KMS-11 (cell line): ENCODE measurements around the gene MAP7D2.

ENCODE experiments used
- H2AFZ ChIP-seq: fragments of 200-600 bp; sonication (generic); 2 replicates; pipeline ENCODE4 v1.6.1; 2016; ENCODE audit warnings: antibody characterized with exemption, mixed run types, low read depth
- H3K27ac ChIP-seq: fragments of 200-600 bp; sonication (generic); 2 replicates; pipeline ENCODE4 v1.6.1; 2016; ENCODE audit warnings: mild to moderate bottlenecking, mixed run types
- H3K27me3 ChIP-seq: fragments of 200-600 bp; sonication (generic); 2 replicates; pipeline ENCODE4 v1.6.1; 2017; ENCODE audit warnings: mild to moderate bottlenecking, low read depth, mixed run types, moderate library complexity; ENCODE audit not compliant: insufficient read depth
- H3K36me3 ChIP-seq: fragments of 200-600 bp; sonication (generic); 2 replicates; pipeline ENCODE4 v1.6.1; 2017; ENCODE audit warnings: mild to moderate bottlenecking, mixed run types; ENCODE audit not compliant: insufficient read depth
- H3K4me1 ChIP-seq: fragments of 200-600 bp; sonication (generic); 2 replicates; pipeline ENCODE4 v1.6.1; 2016; ENCODE audit warnings: mild to moderate bottlenecking, low read depth, mixed run types; ENCODE audit not compliant: poor library complexity, severe bottlenecking
- H3K4me2 ChIP-seq: fragments of 200-600 bp; sonication (generic); 2 replicates; pipeline ENCODE4 v1.7.0; 2016; ENCODE audit warnings: mild to moderate bottlenecking, mixed run types
- H3K4me3 ChIP-seq: fragments of 200-600 bp; sonication (generic); IDR thresholded peaks from 2 replicates; pipeline ENCODE4 v1.6.1; 2017; ENCODE audit warnings: low read depth, low read length, mixed read lengths; ENCODE audit not compliant: insufficient read depth
- H3K79me2 ChIP-seq: fragments of 200-600 bp; sonication (generic); 2 replicates; pipeline ENCODE4 v1.6.1; 2016; ENCODE audit warnings: low read depth, mixed run types; ENCODE audit not compliant: insufficient read depth
- H3K9ac ChIP-seq: fragments of 200-600 bp; sonication (generic); 2 replicates; pipeline ENCODE4 v1.6.1; 2016; ENCODE audit warnings: mild to moderate bottlenecking, mixed run types
- H4K20me1 ChIP-seq: fragments of 200-600 bp; sonication (generic); 2 replicates; pipeline ENCODE4 v1.6.1; 2016; ENCODE audit warnings: mild to moderate bottlenecking, mixed run types; ENCODE audit not compliant: insufficient read depth
- TF ChIP-seq, protein P1 (sequence below): fragments of 200-600 bp; sonication (generic); conservative IDR thresholded peaks from 2 replicates; pipeline ENCODE4 v1.6.1; 2017; ENCODE audit warnings: low read depth, mild to moderate bottlenecking, antibody characterized with exemption, low read length, moderate library complexity, mixed read lengths

The MAP7D2 gene

GRCh38 chrX:20147561-20147960 is 30.9 kb upstream of the MAP7D2 start:
- H3K79me2 ChIP-seq: no peaks in the 10 kb centered on the region
- H3K4me3 ChIP-seq: no peak overlapping the region
- H3K27me3 ChIP-seq: no peaks in the 10 kb centered on the region
- TF ChIP-seq, protein P1, sequence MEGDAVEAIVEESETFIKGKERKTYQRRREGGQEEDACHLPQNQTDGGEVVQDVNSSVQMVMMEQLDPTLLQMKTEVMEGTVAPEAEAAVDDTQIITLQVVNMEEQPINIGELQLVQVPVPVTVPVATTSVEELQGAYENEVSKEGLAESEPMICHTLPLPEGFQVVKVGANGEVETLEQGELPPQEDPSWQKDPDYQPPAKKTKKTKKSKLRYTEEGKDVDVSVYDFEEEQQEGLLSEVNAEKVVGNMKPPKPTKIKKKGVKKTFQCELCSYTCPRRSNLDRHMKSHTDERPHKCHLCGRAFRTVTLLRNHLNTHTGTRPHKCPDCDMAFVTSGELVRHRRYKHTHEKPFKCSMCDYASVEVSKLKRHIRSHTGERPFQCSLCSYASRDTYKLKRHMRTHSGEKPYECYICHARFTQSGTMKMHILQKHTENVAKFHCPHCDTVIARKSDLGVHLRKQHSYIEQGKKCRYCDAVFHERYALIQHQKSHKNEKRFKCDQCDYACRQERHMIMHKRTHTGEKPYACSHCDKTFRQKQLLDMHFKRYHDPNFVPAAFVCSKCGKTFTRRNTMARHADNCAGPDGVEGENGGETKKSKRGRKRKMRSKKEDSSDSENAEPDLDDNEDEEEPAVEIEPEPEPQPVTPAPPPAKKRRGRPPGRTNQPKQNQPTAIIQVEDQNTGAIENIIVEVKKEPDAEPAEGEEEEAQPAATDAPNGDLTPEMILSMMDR: no peak
- H3K36me3 ChIP-seq: no peaks in the 10 kb centered on the region
- H3K9ac ChIP-seq: no peak overlapping the region
- no peak overlapping the region for H3K4me2 ChIP-seq
- H3K27ac ChIP-seq: no peak overlapping the region
- no peaks in the 10 kb centered on the region for H4K20me1 ChIP-seq
- H3K4me1 ChIP-seq: peaks cover 14% of the 10 kb centered on the region
- no peak overlapping the region for H2AFZ ChIP-seq

- Histone ChIP-seq H3K4me3 (no peak overlapping the region), H4K20me1 (peaks cover 12% of the 10 kb centered on the region; the same call in 1 of the 2 replicates), H3K4me2 (no peak overlapping the region), H3K27ac (no peak overlapping the region), H3K4me1 (peaks cover 24% of the 10 kb centered on the region), H2AFZ (no peak overlapping the region), H3K79me2 (peaks cover 20% of the 10 kb centered on the region), H3K36me3 (no peaks in the 10 kb centered on the region), H3K9ac (no peak overlapping the region), H3K27me3 (no peaks in the 10 kb centered on the region)
- TF ChIP-seq, protein P1: no peak
These were observed 27.8 kb upstream of the MAP7D2 start for GRCh38 chrX:20144491-20144890.

- no peak overlapping the region for H3K4me3 ChIP-seq
- TF ChIP-seq, protein P1: no peak
- no peak overlapping the region for H3K27ac ChIP-seq
- no peaks in the 10 kb centered on the region for H3K27me3 ChIP-seq
- H3K4me2 ChIP-seq: no peak overlapping the region
- no peak overlapping the region for H3K9ac ChIP-seq
- no peaks in the 10 kb centered on the region for H3K36me3 ChIP-seq
- H3K4me1 ChIP-seq: peaks cover 33% of the 10 kb centered on the region
- H4K20me1 ChIP-seq: peaks cover 16% of the 10 kb centered on the region
- peaks cover 29% of the 10 kb centered on the region for H3K79me2 ChIP-seq
- no peak overlapping the region for H2AFZ ChIP-seq
These were observed 26.9 kb upstream of the MAP7D2 start for GRCh38 chrX:20143561-20143960.

GRCh38 chrX:20143111-20143510 is 26.4 kb upstream of the MAP7D2 start:
- no peak overlapping the region for H3K4me3 ChIP-seq
- H4K20me1 ChIP-seq: peaks cover 16% of the 10 kb centered on the region
- H3K36me3 ChIP-seq: no peaks in the 10 kb centered on the region
- H3K27me3 ChIP-seq: no peaks in the 10 kb centered on the region
- no peak overlapping the region for H3K27ac ChIP-seq
- H3K9ac ChIP-seq: no peak overlapping the region
- H3K4me1 ChIP-seq: peaks cover 38% of the 10 kb centered on the region
- H3K4me2 ChIP-seq: no peak overlapping the region
- H3K79me2 ChIP-seq: peaks cover 33% of the 10 kb centered on the region
- H2AFZ ChIP-seq: no peak overlapping the region
- TF ChIP-seq, protein P1: no peak
